GM10248 (cell line): ENCODE measurements around the gene AXL.

Experiments
- CTCF ChIA-PET: fragments of 300-600 bp; sonication (Branson Sonifier 250); formaldehyde crosslinking; extraction: SDS; loops from one replicate; lab custom pipeline; 2021; ENCODE audit warnings: antibody characterized with exemption; lab: Yijun Ruan, JAX
- POLR2A ChIA-PET: fragments of 350-650 bp; sonication (Branson Sonifier 250); formaldehyde crosslinking; extraction: SDS; loops from one replicate; lab custom pipeline; 2020; ENCODE audit warnings: antibody characterized with exemption; lab: Yijun Ruan, JAX
- DNase-seq: peaks from one replicate; pipeline ENCODE4 v3.0.0; 2012; ENCODE audit errors: extremely low spot score
- CTCF ChIP-seq: IDR thresholded peaks from 2 replicates; pipeline ENCODE4 v1.5.1; 2012; ENCODE audit warnings: mild to moderate bottlenecking, low read depth; ENCODE audit errors: extremely low read depth, missing control alignments, control extremely low read depth

Gene AXL

GRCh38 chr19:41297628-41298347 is 78.8 kb downstream of the AXL start:
- peak; percentile 89 for DNase-seq
- peak; percentile 15 for TF ChIP-seq CTCF
- CTCF ChIA-PET = interaction anchor here (1.0 to 11.5 kb wide), 6 partner anchors 11 to 152 kb away, joined by 3 to 124 read pairs (median 6); partner anchors contain the start of gene CCDC97
- POLR2A ChIA-PET = interaction anchor here (0.6 to 2.2 kb wide), 3 partner anchors 12 to 34 kb away, joined by 3 to 9 read pairs (median 4); partner anchors contain the start of genes CCDC97 and HNRNPUL1

- DNase-seq = no peak
- ChIA-PET POLR2A (interaction anchor here (1.1 to 2.2 kb wide), 2 partner anchors 21 to 34 kb away, joined by 3 to 9 read pairs; partner anchors contain the start of gene HNRNPUL1), CTCF (interaction anchor here (1.0 to 11.5 kb wide), 6 partner anchors 11 to 152 kb away, joined by 3 to 124 read pairs (median 6); partner anchors contain the start of gene CCDC97)
- no peak for TF ChIP-seq CTCF
These were observed 79.4 kb downstream of the AXL start for GRCh38 chr19:41298348-41298964.

- POLR2A ChIA-PET = no interaction called here
- CTCF ChIA-PET = interaction anchor here (1.0 to 11.5 kb wide), 3 partner anchors 10 to 55 kb away, joined by 3 to 124 read pairs (median 7); partner anchors contain the start of gene CCDC97
- TF ChIP-seq CTCF = no peak
- DNase-seq = no peak
These were observed 80.2 kb downstream of the AXL start for GRCh38 chr19:41299046-41299754.

- DNase-seq = no peak
- ChIA-PET POLR2A (no interaction called here), CTCF (interaction anchor here (2.0 to 11.5 kb wide), 2 partner anchors 9 to 19 kb away, joined by 4 to 124 read pairs; partner anchors contain the start of gene CCDC97)
- TF ChIP-seq CTCF = no peak
These were observed 80.7 kb downstream of the AXL start for GRCh38 chr19:41299755-41300089.

GRCh38 chr19:41300555-41300954 is 81.5 kb downstream of the AXL start:
- POLR2A ChIA-PET = interaction anchor here (2.6 kb wide), 1 partner anchor 37 kb away, joined by 11 read pairs; the partner anchor contains the start of gene HNRNPUL1

More at GRCh38 chr19:41300555-41300954, 81.5 kb downstream of the AXL start:
- no peak for TF ChIP-seq CTCF
- DNase-seq = no peak
- CTCF ChIA-PET = interaction anchor here (0.9 to 11.5 kb wide), 8 partner anchors 8 to 97 kb away, joined by 3 to 124 read pairs (median 4); partner anchors contain the start of gene CCDC97
